ENCODE data around the gene PDLIM3. TPM values are rescaled to one million over a fixed set of nuclear protein-coding genes. Genes with fewer than 3 reads are reported as not detected.

PDLIM3 gene
- polyA plus RNA-seq, 1 of the 3 experiments (the other 2 are of a cell fraction): 0.08 TPM

DNA sequence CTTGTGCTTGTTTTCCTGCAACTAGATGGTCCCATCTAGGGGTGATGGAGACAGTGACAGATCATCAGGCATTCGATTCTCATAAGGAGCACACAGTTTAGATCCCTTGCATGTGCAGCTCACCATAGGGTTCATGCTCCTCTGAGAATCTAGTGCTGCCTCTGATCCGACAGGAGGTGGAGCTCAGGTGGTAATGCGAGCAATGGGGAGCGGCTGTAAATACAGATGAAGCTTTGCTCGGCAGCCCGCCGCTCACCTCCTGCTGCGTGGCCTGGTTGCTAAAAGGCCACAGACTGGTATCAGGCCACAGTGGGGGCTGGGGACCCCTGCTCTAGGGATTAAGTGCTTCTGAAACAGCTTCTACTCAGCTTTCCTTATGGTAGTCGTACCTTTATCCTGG lies 35.3 kb downstream of the PDLIM3 start:
- Histone ChIP-seq H3K27me3 (ENCODE audit: insufficient read depth) (no peaks in the 10 kb centered on the region), H3K9me3 (no peaks in the 10 kb centered on the region), H3K9me2 (no peaks in the 10 kb centered on the region), H3K9ac (no peak overlapping the region), H3F3A (replicated peaks; ENCODE audit: insufficient read depth) (no peaks in the 10 kb centered on the region), H3K36me3 (replicated peaks in 1 of 2; ENCODE audit: control insufficient read depth in 1 of 2, insufficient read depth in 2 of 2, low read length in 1 of 2) (no peaks in the 10 kb centered on the region), H2AFZ (ENCODE audit: low read depth) (no peak overlapping the region), H3K4me3 (ENCODE audit: low read depth in 2 of 2, low read length in 1 of 2) (no peak overlapping the region), H3K4me2 (no peak overlapping the region), H3K79me2 (ENCODE audit: insufficient read depth) (no peaks in the 10 kb centered on the region), H3K27ac (ENCODE audit: low read depth in 2 of 2, low read length in 1 of 2) (no peak overlapping the region), H4K20me1 (ENCODE audit: insufficient read depth) (no peaks in the 10 kb centered on the region), H3K4me1 (ENCODE audit: control insufficient read depth in 1 of 2, insufficient read depth in 2 of 2, low read depth in 1 of 2, low read length in 1 of 2) (no peaks in the 10 kb centered on the region)
- CTCF ChIA-PET: no interaction called here
- WGBS (ENCODE audit: low lambda C conversion rate): 53% methylated on average over 2 of the region's 9 CpGs
- no peak for DNase-seq
- POLR2A ChIA-PET: no interaction called here
- TF ChIP-seq FOXJ3 (CRISPR knock-in tag; IDR thresholded peaks at IDR 0.05): no peak
- TF ChIP-seq, protein P1, sequence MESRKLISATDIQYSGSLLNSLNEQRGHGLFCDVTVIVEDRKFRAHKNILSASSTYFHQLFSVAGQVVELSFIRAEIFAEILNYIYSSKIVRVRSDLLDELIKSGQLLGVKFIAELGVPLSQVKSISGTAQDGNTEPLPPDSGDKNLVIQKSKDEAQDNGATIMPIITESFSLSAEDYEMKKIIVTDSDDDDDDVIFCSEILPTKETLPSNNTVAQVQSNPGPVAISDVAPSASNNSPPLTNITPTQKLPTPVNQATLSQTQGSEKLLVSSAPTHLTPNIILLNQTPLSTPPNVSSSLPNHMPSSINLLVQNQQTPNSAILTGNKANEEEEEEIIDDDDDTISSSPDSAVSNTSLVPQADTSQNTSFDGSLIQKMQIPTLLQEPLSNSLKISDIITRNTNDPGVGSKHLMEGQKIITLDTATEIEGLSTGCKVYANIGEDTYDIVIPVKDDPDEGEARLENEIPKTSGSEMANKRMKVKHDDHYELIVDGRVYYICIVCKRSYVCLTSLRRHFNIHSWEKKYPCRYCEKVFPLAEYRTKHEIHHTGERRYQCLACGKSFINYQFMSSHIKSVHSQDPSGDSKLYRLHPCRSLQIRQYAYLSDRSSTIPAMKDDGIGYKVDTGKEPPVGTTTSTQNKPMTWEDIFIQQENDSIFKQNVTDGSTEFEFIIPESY (IDR thresholded peaks at IDR 0.05; ENCODE audit: borderline replicate concordance, low read depth): no peak
- no peak for TF ChIP-seq RCOR1 (IDR thresholded peaks at IDR 0.05; ENCODE audit: low read length)
- TF ChIP-seq, protein P2, sequence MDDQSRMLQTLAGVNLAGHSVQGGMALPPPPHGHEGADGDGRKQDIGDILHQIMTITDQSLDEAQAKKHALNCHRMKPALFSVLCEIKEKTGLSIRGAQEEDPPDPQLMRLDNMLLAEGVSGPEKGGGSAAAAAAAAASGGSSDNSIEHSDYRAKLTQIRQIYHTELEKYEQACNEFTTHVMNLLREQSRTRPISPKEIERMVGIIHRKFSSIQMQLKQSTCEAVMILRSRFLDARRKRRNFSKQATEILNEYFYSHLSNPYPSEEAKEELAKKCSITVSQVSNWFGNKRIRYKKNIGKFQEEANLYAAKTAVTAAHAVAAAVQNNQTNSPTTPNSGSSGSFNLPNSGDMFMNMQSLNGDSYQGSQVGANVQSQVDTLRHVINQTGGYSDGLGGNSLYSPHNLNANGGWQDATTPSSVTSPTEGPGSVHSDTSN (IDR thresholded peaks at IDR 0.05): no peak

DNA sequence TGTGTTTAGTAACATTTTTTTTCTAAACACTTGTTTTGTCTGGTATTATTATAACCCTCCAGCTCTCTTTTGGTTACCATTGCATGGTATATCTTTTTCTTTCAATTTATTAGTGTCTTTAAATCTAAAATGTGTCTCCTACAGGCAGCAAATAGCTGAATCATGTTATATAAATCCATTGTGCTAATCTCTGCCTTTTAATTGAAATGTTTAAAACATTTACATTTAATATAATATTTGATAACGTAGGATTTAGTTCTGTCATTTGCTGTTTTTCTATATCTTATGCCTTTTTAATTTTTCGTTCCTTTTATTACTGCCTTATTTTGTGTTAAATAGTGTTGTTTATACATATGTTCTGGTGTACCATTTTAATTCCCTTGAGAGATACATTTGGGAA lies 46.7 kb downstream of the PDLIM3 start:
- Histone ChIP-seq H4K20me1 (ENCODE audit: insufficient read depth) (no peaks in the 10 kb centered on the region), H3K4me1 (ENCODE audit: control insufficient read depth in 1 of 2, insufficient read depth in 2 of 2, low read depth in 1 of 2, low read length in 1 of 2) (no peaks in the 10 kb centered on the region), H3K4me3 (ENCODE audit: low read depth in 2 of 2, low read length in 1 of 2) (no peak overlapping the region), H3K27me3 (ENCODE audit: insufficient read depth) (no peaks in the 10 kb centered on the region), H3K36me3 (replicated peaks in 1 of 2; ENCODE audit: control insufficient read depth in 1 of 2, insufficient read depth in 2 of 2, low read length in 1 of 2) (no peaks in the 10 kb centered on the region), H2AFZ (ENCODE audit: low read depth) (no peak overlapping the region), H3K9me2 (no peaks in the 10 kb centered on the region), H3K9ac (no peak overlapping the region), H3K4me2 (no peak overlapping the region), H3K9me3 (peaks cover 8% of the 10 kb centered on the region; the same call in 1 of the 2 replicates), H3K79me2 (ENCODE audit: insufficient read depth) (no peaks in the 10 kb centered on the region), H3F3A (replicated peaks; ENCODE audit: insufficient read depth) (no peaks in the 10 kb centered on the region), H3K27ac (ENCODE audit: low read depth in 2 of 2, low read length in 1 of 2) (no peak overlapping the region)
- CTCF ChIA-PET: no interaction called here
- 19% methylated on average over 2 of the region's 2 CpGs for WGBS (ENCODE audit: low lambda C conversion rate)
- DNase-seq: no peak
- POLR2A ChIA-PET: no interaction called here
- no peak for TF ChIP-seq POLR2AphosphoS5 (IDR thresholded peaks at IDR 0.05; ENCODE audit: low read depth, low read length)
- no peak for TF ChIP-seq YY1 (IDR thresholded peaks at IDR 0.05; ENCODE audit: low read depth)
- TF ChIP-seq TAF1 (IDR thresholded peaks at IDR 0.05; ENCODE audit: borderline replicate concordance, low read depth, low read length): no peak
- no peak for TF ChIP-seq FOSL2 (IDR thresholded peaks at IDR 0.05; ENCODE audit: borderline replicate concordance, low read depth)
- TF ChIP-seq, protein P3, sequence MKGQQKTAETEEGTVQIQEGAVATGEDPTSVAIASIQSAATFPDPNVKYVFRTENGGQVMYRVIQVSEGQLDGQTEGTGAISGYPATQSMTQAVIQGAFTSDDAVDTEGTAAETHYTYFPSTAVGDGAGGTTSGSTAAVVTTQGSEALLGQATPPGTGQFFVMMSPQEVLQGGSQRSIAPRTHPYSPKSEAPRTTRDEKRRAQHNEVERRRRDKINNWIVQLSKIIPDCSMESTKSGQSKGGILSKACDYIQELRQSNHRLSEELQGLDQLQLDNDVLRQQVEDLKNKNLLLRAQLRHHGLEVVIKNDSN (IDR thresholded peaks at IDR 0.05; ENCODE audit: borderline replicate concordance, low read depth): no peak
- TF ChIP-seq MXI1 (IDR thresholded peaks at IDR 0.05; ENCODE audit: low read depth, low read length): no peak
- TF ChIP-seq SMC3 (IDR thresholded peaks at IDR 0.05; ENCODE audit: low read depth, low read length): no peak
- TF ChIP-seq RCOR1 (IDR thresholded peaks at IDR 0.05; ENCODE audit: low read length): no peak
- no peak for TF ChIP-seq CHD2 (IDR thresholded peaks at IDR 0.05; ENCODE audit: low read length, partially characterized antibody)
- TF ChIP-seq, protein P4, sequence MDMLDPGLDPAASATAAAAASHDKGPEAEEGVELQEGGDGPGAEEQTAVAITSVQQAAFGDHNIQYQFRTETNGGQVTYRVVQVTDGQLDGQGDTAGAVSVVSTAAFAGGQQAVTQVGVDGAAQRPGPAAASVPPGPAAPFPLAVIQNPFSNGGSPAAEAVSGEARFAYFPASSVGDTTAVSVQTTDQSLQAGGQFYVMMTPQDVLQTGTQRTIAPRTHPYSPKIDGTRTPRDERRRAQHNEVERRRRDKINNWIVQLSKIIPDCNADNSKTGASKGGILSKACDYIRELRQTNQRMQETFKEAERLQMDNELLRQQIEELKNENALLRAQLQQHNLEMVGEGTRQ (IDR thresholded peaks at IDR 0.05; ENCODE audit: borderline replicate concordance, low read depth, low read length): no peak
- no peak for TF ChIP-seq RXRA (IDR thresholded peaks at IDR 0.05; ENCODE audit: borderline replicate concordance, low read depth)
